Vagina (tissue), 2 donors: ENCODE results near the gene DNAH14. TPM values are rescaled to one million over a fixed set of nuclear protein-coding genes. Genes with fewer than 3 reads are reported as not detected.

Experiments used
- DNase-seq, 2 donors: peaks; one replicate each; pipeline ENCODE4 v3.0.0-alpha.2; 2017; ENCODE audit errors: extremely low spot score in 2 of 2
- H3K27ac ChIP-seq: fragments of 200-600 bp; sonication (generic); one replicate; pipeline ENCODE4 v1.5.1; 2019
- H3K27me3 ChIP-seq: fragments of 200-600 bp; sonication (generic); one replicate; pipeline ENCODE4 v1.5.1; 2019
- H3K36me3 ChIP-seq, 2 donors: fragments of 200-600 bp; sonication (generic); one replicate each; pipeline ENCODE4 v1.5.1; 2017 to 2019
- H3K4me1 ChIP-seq: fragments of 200-600 bp; sonication (generic); one replicate; pipeline ENCODE4 v1.5.1; 2019
- H3K4me3 ChIP-seq, 2 donors: fragments of 200-600 bp; sonication (generic); 1 replicate in 1 of 2; 2 replicates in 1 of 2; pipeline ENCODE4 v1.5.1; 2016 to 2019
- H3K9me3 ChIP-seq: fragments of 200-600 bp; sonication (generic); one replicate; pipeline ENCODE4 v1.5.1; 2019
- CTCF ChIP-seq, 3 experiments: fragments of 450-650 bp in 2 of 3; fragments of 200-600 bp in 1 of 3; sonication (generic) in 1 of 3; IDR thresholded peaks; one replicate each; pipeline ENCODE4 v1.5.1; 2017 to 2019; ENCODE audit warnings: antibody characterized with exemption in 3 of 3, mild to moderate bottlenecking in 2 of 3, moderate library complexity in 2 of 3
- POLR2A ChIP-seq, 2 donors: fragments of 450-650 bp; IDR thresholded peaks; one replicate each; pipeline ENCODE4 v1.6.1; 2017; ENCODE audit warnings: antibody characterized with exemption in 2 of 2, mild to moderate bottlenecking in 2 of 2, moderate library complexity in 2 of 2
- POLR2AphosphoS5 ChIP-seq, 2 donors: sonication (generic); formaldehyde crosslinking; IDR thresholded peaks; one replicate each; pipeline ENCODE4 v1.9.0; 2017; ENCODE audit warnings: antibody characterized with exemption in 2 of 2, mild to moderate bottlenecking in 2 of 2, low read depth in 1 of 2; ENCODE audit not compliant: insufficient read depth in 1 of 2
- intact Hi-C: fragments of 100-400 bp; cut with DNase I; formaldehyde crosslinking; loops from one replicate; pipeline ENCODE4 v1.15.1; 2023
- total RNA-seq: library from RNA; depleted of rRNA; stranded (reverse); fragments of >200 nt; gene quantifications from one replicate; pipeline ENCODE4 v1.2.3, GENCODE V29; 2016

Gene DNAH14
- total RNA-seq, 1 donor from 2014 or later, result 5.6 TPM

DNA sequence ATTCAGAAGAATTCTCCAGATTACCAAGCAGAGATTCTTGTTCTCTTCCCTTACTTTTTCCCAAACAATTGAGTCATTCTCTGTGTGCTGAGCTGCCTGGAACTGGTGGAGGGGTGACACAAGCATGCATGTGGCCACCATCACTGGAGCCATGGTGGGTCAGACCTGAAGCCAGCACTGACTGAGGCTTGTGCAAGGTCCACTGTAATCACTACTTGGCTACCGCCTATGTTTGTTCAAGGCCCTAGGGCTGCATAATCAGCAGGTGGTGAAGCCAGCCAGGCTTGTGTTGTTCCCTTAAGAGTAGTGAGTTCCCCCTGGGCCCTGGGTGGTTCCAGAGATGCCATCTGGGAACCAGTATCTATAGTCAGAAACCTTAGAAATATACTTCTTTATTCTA lies 183.8 kb downstream of the DNAH14 start:
- H3K4me1 ChIP-seq, result no peaks in the 10 kb centered on the region
- intact Hi-C loops, result no loop called here
- no peaks in the 10 kb centered on the region for H3K36me3 ChIP-seq
- TF ChIP-seq CTCF (IDR thresholded peaks at IDR 0.05), result no peak
- TF ChIP-seq POLR2AphosphoS5 (IDR thresholded peaks at IDR 0.05; ENCODE audit: insufficient read depth in 1 of 2, low read depth in 1 of 2), result no peak
- TF ChIP-seq POLR2A (IDR thresholded peaks at IDR 0.05), result no peak
- H3K27ac ChIP-seq, result no peak overlapping the region
- H3K4me3 ChIP-seq, result no peak overlapping the region
- no peaks in the 10 kb centered on the region for H3K9me3 ChIP-seq
- no peaks in the 10 kb centered on the region for H3K27me3 ChIP-seq
- no peak for DNase-seq

DNA sequence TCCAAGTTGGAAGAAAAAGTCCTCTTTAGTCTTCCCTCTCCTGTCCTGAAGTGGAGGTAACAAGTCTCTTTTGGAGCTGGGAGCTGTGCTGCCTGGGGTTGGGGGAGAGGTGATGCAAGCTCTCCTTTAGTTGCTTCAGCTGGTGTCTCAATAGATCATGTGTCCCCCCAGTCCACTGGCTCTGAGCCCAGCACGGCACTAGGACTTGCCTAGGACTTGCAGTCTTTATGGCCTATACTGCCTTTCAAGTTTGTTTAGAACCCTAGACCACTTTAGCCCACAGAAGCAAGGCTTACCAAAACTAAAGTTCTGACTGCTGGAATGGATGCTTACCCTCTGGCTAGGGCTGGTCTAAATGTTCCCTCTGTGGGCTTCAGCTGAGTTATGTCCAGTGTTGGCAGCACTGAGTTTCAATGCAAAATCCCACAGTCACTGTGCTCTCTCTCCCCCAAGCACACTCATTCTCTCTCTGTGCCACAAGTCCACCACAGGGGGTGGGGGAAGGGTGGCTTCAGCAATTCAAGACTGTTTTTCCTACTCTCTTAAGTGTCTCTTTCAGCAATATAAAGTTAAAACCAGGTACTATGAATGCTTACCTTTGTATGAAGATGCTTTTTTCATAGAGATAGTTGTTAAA lies 185.0 kb downstream of the DNAH14 start:
- intact Hi-C loops, result no loop called here
- Histone ChIP-seq H3K9me3 (no peaks in the 10 kb centered on the region), H3K36me3 (no peaks in the 10 kb centered on the region), H3K27ac (no peak overlapping the region), H3K4me3 (no peak overlapping the region), H3K27me3 (no peaks in the 10 kb centered on the region), H3K4me1 (no peaks in the 10 kb centered on the region)
- no peak for TF ChIP-seq POLR2A (IDR thresholded peaks at IDR 0.05)
- no peak for TF ChIP-seq POLR2AphosphoS5 (IDR thresholded peaks at IDR 0.05; ENCODE audit: insufficient read depth in 1 of 2, low read depth in 1 of 2)
- TF ChIP-seq CTCF (IDR thresholded peaks at IDR 0.05), result no peak
- DNase-seq, result no peak

DNA sequence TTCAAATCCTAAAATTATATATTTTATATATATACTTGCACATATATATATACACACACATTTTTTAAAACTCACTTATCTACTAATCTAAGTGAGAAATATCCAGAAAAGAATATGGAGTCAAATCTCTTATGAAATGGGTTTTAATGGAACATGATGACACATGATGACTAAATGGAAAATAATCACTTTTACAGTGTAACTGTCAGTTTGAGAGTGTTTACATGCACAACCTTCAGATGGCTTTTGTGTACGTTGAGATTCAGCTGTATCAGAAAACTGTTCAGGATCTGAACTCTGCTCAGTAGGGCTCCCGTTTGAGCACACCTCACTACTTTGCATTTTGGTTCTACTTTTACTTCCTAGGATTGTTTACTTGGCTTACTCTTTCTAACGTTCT lies 189.8 kb downstream of the DNAH14 start:
- no peaks in the 10 kb centered on the region for H3K9me3 ChIP-seq
- no peaks in the 10 kb centered on the region for H3K27me3 ChIP-seq
- no peaks in the 10 kb centered on the region for H3K36me3 ChIP-seq
- no peak for TF ChIP-seq CTCF (IDR thresholded peaks at IDR 0.05)
- no peak for TF ChIP-seq POLR2AphosphoS5 (IDR thresholded peaks at IDR 0.05; ENCODE audit: insufficient read depth in 1 of 2, low read depth in 1 of 2)
- no peak for TF ChIP-seq POLR2A (IDR thresholded peaks at IDR 0.05)
- no peak overlapping the region for H3K4me3 ChIP-seq
- H3K4me1 ChIP-seq, result no peaks in the 10 kb centered on the region
- intact Hi-C loops, result no loop called here
- H3K27ac ChIP-seq, result no peak overlapping the region
- DNase-seq, result no peak

DNA sequence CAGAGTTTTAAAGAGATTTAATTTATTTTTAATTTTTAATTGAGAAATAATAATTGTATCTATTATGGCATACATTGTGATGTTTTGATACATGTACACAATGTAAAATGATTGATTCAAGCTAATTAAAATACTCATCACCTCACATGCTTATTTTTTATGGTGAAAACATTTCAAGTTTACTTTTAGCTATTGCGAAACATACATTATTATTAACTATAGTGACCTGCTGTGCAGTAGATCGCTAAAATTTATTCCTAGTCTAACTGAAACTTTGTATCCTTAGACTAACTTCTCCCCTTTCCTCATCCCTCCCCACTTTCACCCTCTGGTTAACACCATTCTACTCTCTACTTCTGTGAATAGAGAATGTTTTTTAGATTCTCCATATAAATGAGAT lies 191.6 kb downstream of the DNAH14 start:
- Histone ChIP-seq H3K4me3 (no peak overlapping the region), H3K9me3 (no peaks in the 10 kb centered on the region), H3K36me3 (no peaks in the 10 kb centered on the region), H3K27ac (no peak overlapping the region), H3K27me3 (no peaks in the 10 kb centered on the region), H3K4me1 (no peaks in the 10 kb centered on the region)
- intact Hi-C loops, result no loop called here
- TF ChIP-seq POLR2A (IDR thresholded peaks at IDR 0.05) (no peak), CTCF (IDR thresholded peaks at IDR 0.05) (no peak), POLR2AphosphoS5 (IDR thresholded peaks at IDR 0.05; ENCODE audit: insufficient read depth in 1 of 2, low read depth in 1 of 2) (no peak)
- DNase-seq, result no peak

- Histone ChIP-seq H3K27ac (no peak overlapping the region), H3K27me3 (no peaks in the 10 kb centered on the region), H3K36me3 (no peaks in the 10 kb centered on the region), H3K4me1 (no peaks in the 10 kb centered on the region), H3K4me3 (no peak overlapping the region), H3K9me3 (no peaks in the 10 kb centered on the region)
- intact Hi-C loops, result no loop called here
- TF ChIP-seq POLR2A (IDR thresholded peaks at IDR 0.05), result no peak
- TF ChIP-seq CTCF (IDR thresholded peaks at IDR 0.05), result no peak
- no peak for TF ChIP-seq POLR2AphosphoS5 (IDR thresholded peaks at IDR 0.05; ENCODE audit: insufficient read depth in 1 of 2, low read depth in 1 of 2)
- no peak for DNase-seq
These were observed 202.4 kb downstream of the DNAH14 start for GRCh38 chr1:225131869-225132268.
